Kidney (tissue), 14 donors: ENCODE results near the gene CD244. TPM values are rescaled to one million over a fixed set of nuclear protein-coding genes. Genes with fewer than 3 reads are reported as not detected.

Experiments
- DNase-seq, 5 donors: peaks; one replicate each; pipeline ENCODE4 v3.0.0-alpha.2; 2013 to 2020
- FAIRE-seq: peaks from 2 replicates; lab custom pipeline; 2012; peaks lifted over from hg19 to GRCh38; lab: Jason Lieb, UNC
- H3K27ac ChIP-seq, 2 donors: one replicate each; pipeline ENCODE4 v1.7.0; 2013; ENCODE audit warnings: low read depth in 2 of 2, low read length in 2 of 2, inconsistent platforms in 1 of 2
- H3K27me3 ChIP-seq: one replicate; pipeline ENCODE4 v1.7.1; 2013; ENCODE audit warnings: low read length, inconsistent platforms; ENCODE audit not compliant: control insufficient read depth, insufficient read depth
- H3K36me3 ChIP-seq, 3 donors: one replicate each; pipeline versions ENCODE4 v1.7.0 to v1.7.1; 2013; ENCODE audit warnings: low read length in 3 of 3, control low read depth in 1 of 3, inconsistent platforms in 1 of 3; ENCODE audit not compliant: insufficient read depth in 3 of 3, control insufficient read depth in 2 of 3
- H3K4me1 ChIP-seq, 3 donors: one replicate each; pipeline versions ENCODE4 v1.7.0 to v1.7.1; 2013; ENCODE audit warnings: low read length in 3 of 3, inconsistent platforms in 1 of 3, low read depth in 1 of 3; ENCODE audit not compliant: control insufficient read depth in 2 of 3, insufficient read depth in 2 of 3
- H3K4me3 ChIP-seq, 3 donors: one replicate each; pipeline versions ENCODE4 v1.7.0 to v1.8.1; 2013; ENCODE audit warnings: low read length in 3 of 3, control low read depth in 1 of 3, inconsistent platforms in 1 of 3
- H3K9ac ChIP-seq, 3 donors: one replicate each; pipeline versions ENCODE4 v1.7.0 to v1.7.1; 2013; ENCODE audit warnings: low read length in 3 of 3, control low read depth in 1 of 3, inconsistent platforms in 1 of 3
- H3K9me3 ChIP-seq, 3 donors: one replicate each; pipeline versions ENCODE4 v1.7.0 to v1.7.1; 2013; ENCODE audit warnings: low read length in 3 of 3, control low read depth in 1 of 3, inconsistent platforms in 1 of 3; ENCODE audit not compliant: control insufficient read depth in 2 of 3, insufficient read depth in 1 of 3
- CTCF ChIP-seq: IDR thresholded peaks from 3 replicates; pipeline ENCODE4 v1.5.1; 2012; ENCODE audit warnings: mild to moderate bottlenecking, moderate library complexity, borderline replicate concordance; ENCODE audit not compliant: insufficient read depth; ENCODE audit errors: extremely low read depth
- intact Hi-C: fragments of 100-400 bp; cut with DNase I; formaldehyde crosslinking; loops from one replicate; pipeline ENCODE4 v1.11.1; 2022
- polyA plus RNA-seq: library from polyadenylated mRNA; stranded (reverse); fragments of 350-450 nt; fragmentation: Illumina TruSeq; extraction: RNeasy Lipid Tissue Mini Kit (QIAGEN cat#74804); gene quantifications from one replicate; pipeline ENCODE4 v1.2.3, GENCODE V29; 2014; ENCODE audit warnings: low read depth, low replicate concordance; ENCODE audit not compliant: insufficient read depth
- total RNA-seq: library from RNA; stranded (reverse); fragmentation: NEBNext Ultra II Directional; extraction: Animal tissue kit (Norgen Biotek cat#: 25700); gene quantifications from one replicate; pipeline ENCODE4 v1.2.1, GENCODE V29; 2021
- donor health status: control.
- donor health status: control.
- donor health status: control.
- donor health status: control.
- donor health status: control.
- donor health status: DM: yes; HTN: yes; CAD: no.
- donor health status: Normal renal cell carcinoma (clear cell type).

The CD244 gene
- total and polyA plus RNA-seq, 2 donors from 2014 or later, result 0.15 to 1.8 TPM

GRCh38 chr1:160850993-160851392 is 11.7 kb downstream of the CD244 start:
- Histone ChIP-seq H3K36me3 (no peaks in the 10 kb centered on the region), H3K27ac (no peak overlapping the region), H3K27me3 (no peaks in the 10 kb centered on the region), H3K9me3 (no peaks in the 10 kb centered on the region), H3K4me3 (no peak overlapping the region), H3K9ac (no peak overlapping the region), H3K4me1 (no peaks in the 10 kb centered on the region)
- no peak for TF ChIP-seq CTCF
- DNase-seq (no peak), FAIRE-seq (no peak)
- intact Hi-C loops, result no loop called here

GRCh38 chr1:160850541-160850940 is 12.1 kb downstream of the CD244 start:
- intact Hi-C loops, result no loop called here
- DNase-seq, result no peak
- no peak overlapping the region for H3K27ac ChIP-seq
- no peak for FAIRE-seq
- H3K9me3 ChIP-seq, result no peaks in the 10 kb centered on the region
- H3K4me1 ChIP-seq, result no peaks in the 10 kb centered on the region
- H3K4me3 ChIP-seq, result no peak overlapping the region
- H3K9ac ChIP-seq, result no peak overlapping the region
- no peaks in the 10 kb centered on the region for H3K27me3 ChIP-seq
- no peak for TF ChIP-seq CTCF
- no peaks in the 10 kb centered on the region for H3K36me3 ChIP-seq

- DNase-seq (peak in 1 of 5 donors; percentile 3), FAIRE-seq (no peak)
- Histone ChIP-seq H3K27ac (no peak overlapping the region), H3K9me3 (no peaks in the 10 kb centered on the region), H3K4me1 (no peaks in the 10 kb centered on the region), H3K4me3 (no peak overlapping the region), H3K27me3 (no peaks in the 10 kb centered on the region), H3K36me3 (no peaks in the 10 kb centered on the region), H3K9ac (no peak overlapping the region)
- intact Hi-C loops, result no loop called here
- TF ChIP-seq CTCF, result no peak
Observed at GRCh38 chr1:160846281-160846680, 16.4 kb downstream of the CD244 start.
